ENCODE results near the gene CDC37. TPM values are rescaled to one million over a fixed set of nuclear protein-coding genes. Genes with fewer than 3 reads are reported as not detected.

Gene CDC37
- total RNA-seq, 1 experiment from 2014 or later, result 204 TPM

DNA sequence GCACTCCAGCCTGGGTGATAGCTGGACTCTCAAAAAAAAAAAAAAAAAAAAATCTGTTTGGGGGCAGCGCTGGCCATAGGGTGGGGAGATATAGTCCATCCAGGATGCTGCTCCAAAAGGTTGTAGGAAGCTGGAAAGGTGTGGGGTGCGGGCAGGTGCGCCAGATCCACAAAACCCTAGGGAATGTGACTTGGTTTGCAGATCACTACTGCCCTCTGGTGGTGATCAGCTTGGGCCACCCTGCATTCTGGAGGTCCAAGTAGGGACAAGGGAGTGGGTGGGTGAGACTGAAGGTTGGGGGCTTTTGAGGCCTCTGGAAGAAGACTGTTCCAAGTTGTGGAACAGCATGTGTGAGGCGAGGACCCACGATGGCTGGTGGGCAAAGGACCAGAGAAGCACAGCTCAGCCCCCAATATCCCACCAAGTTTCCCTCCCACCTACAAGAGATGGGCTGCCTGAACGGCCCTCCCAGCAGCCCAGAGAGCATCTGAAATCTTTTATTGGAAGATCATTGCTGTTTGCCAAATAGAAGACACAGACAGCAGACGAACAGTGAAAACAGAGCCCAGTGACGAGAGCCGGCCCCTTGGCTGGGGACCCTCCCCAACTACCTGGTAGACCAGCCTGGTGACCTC lies 12.6 kb downstream of the CDC37 start:
- POLR2A ChIA-PET, result interaction anchor here (0.9 to 1.2 kb wide), 2 partner anchors 121 to 131 kb away, joined by 3 to 5 read pairs; no protein-coding TSS in a partner anchor
- Mint-ChIP-seq H3K4me1 (peaks cover 5% of the 10 kb centered on the region; the same call in 1 of the 2 replicates), H3K4me3 (no peak overlapping the region), H3K27me3 (ENCODE audit: low read depth) (no peaks in the 10 kb centered on the region), H3K27ac (no peak overlapping the region), H3K36me3 (peaks cover 27% of the 10 kb centered on the region), H3K9me3 (no peaks in the 10 kb centered on the region)
- DNase-seq (ENCODE audit: low spot score) (peak; percentile 87), ATAC-seq (peak; percentile 71)
- CTCF ChIA-PET, result interaction anchor here (0.5 to 4.7 kb wide), 29 partner anchors 9 to 277 kb away, joined by 3 to 72 read pairs (median 5); partner anchors contain the start of genes CDC37, FDX2, ICAM1 and ICAM4
- TF ChIP-seq, protein P1, sequence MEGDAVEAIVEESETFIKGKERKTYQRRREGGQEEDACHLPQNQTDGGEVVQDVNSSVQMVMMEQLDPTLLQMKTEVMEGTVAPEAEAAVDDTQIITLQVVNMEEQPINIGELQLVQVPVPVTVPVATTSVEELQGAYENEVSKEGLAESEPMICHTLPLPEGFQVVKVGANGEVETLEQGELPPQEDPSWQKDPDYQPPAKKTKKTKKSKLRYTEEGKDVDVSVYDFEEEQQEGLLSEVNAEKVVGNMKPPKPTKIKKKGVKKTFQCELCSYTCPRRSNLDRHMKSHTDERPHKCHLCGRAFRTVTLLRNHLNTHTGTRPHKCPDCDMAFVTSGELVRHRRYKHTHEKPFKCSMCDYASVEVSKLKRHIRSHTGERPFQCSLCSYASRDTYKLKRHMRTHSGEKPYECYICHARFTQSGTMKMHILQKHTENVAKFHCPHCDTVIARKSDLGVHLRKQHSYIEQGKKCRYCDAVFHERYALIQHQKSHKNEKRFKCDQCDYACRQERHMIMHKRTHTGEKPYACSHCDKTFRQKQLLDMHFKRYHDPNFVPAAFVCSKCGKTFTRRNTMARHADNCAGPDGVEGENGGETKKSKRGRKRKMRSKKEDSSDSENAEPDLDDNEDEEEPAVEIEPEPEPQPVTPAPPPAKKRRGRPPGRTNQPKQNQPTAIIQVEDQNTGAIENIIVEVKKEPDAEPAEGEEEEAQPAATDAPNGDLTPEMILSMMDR (IDR thresholded peaks at IDR 0.05), result peak; percentile 85
- TF ChIP-seq, protein P2, sequence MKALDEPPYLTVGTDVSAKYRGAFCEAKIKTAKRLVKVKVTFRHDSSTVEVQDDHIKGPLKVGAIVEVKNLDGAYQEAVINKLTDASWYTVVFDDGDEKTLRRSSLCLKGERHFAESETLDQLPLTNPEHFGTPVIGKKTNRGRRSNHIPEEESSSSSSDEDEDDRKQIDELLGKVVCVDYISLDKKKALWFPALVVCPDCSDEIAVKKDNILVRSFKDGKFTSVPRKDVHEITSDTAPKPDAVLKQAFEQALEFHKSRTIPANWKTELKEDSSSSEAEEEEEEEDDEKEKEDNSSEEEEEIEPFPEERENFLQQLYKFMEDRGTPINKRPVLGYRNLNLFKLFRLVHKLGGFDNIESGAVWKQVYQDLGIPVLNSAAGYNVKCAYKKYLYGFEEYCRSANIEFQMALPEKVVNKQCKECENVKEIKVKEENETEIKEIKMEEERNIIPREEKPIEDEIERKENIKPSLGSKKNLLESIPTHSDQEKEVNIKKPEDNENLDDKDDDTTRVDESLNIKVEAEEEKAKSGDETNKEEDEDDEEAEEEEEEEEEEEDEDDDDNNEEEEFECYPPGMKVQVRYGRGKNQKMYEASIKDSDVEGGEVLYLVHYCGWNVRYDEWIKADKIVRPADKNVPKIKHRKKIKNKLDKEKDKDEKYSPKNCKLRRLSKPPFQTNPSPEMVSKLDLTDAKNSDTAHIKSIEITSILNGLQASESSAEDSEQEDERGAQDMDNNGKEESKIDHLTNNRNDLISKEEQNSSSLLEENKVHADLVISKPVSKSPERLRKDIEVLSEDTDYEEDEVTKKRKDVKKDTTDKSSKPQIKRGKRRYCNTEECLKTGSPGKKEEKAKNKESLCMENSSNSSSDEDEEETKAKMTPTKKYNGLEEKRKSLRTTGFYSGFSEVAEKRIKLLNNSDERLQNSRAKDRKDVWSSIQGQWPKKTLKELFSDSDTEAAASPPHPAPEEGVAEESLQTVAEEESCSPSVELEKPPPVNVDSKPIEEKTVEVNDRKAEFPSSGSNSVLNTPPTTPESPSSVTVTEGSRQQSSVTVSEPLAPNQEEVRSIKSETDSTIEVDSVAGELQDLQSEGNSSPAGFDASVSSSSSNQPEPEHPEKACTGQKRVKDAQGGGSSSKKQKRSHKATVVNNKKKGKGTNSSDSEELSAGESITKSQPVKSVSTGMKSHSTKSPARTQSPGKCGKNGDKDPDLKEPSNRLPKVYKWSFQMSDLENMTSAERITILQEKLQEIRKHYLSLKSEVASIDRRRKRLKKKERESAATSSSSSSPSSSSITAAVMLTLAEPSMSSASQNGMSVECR (CRISPR knock-in tag; IDR thresholded peaks at IDR 0.05; ENCODE audit: borderline replicate concordance), result no peak
- TF ChIP-seq, protein P3, sequence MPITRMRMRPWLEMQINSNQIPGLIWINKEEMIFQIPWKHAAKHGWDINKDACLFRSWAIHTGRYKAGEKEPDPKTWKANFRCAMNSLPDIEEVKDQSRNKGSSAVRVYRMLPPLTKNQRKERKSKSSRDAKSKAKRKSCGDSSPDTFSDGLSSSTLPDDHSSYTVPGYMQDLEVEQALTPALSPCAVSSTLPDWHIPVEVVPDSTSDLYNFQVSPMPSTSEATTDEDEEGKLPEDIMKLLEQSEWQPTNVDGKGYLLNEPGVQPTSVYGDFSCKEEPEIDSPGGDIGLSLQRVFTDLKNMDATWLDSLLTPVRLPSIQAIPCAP (CRISPR knock-in tag; IDR thresholded peaks at IDR 0.05), result no peak
- TF ChIP-seq, protein P4, sequence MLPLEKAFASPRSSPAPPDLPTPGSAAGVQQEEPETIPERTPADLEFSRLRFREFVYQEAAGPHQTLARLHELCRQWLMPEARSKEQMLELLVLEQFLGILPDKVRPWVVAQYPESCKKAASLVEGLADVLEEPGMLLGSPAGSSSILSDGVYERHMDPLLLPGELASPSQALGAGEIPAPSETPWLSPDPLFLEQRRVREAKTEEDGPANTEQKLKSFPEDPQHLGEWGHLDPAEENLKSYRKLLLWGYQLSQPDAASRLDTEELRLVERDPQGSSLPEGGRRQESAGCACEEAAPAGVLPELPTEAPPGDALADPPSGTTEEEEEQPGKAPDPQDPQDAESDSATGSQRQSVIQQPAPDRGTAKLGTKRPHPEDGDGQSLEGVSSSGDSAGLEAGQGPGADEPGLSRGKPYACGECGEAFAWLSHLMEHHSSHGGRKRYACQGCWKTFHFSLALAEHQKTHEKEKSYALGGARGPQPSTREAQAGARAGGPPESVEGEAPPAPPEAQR (CRISPR knock-in tag; IDR thresholded peaks at IDR 0.05), result no peak
- TF ChIP-seq ZNF121 (CRISPR knock-in tag; IDR thresholded peaks at IDR 0.05) (no peak), RELA (CRISPR knock-in tag; IDR thresholded peaks at IDR 0.05; ENCODE audit: borderline replicate concordance) (no peak)
- TF ChIP-seq, protein P5, sequence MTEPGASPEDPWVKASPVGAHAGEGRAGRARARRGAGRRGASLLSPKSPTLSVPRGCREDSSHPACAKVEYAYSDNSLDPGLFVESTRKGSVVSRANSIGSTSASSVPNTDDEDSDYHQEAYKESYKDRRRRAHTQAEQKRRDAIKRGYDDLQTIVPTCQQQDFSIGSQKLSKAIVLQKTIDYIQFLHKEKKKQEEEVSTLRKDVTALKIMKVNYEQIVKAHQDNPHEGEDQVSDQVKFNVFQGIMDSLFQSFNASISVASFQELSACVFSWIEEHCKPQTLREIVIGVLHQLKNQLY (CRISPR knock-in tag; IDR thresholded peaks at IDR 0.05), result no peak
- TF ChIP-seq, protein P6, sequence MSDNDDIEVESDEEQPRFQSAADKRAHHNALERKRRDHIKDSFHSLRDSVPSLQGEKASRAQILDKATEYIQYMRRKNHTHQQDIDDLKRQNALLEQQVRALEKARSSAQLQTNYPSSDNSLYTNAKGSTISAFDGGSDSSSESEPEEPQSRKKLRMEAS (CRISPR knock-in tag; IDR thresholded peaks at IDR 0.05), result no peak

DNA sequence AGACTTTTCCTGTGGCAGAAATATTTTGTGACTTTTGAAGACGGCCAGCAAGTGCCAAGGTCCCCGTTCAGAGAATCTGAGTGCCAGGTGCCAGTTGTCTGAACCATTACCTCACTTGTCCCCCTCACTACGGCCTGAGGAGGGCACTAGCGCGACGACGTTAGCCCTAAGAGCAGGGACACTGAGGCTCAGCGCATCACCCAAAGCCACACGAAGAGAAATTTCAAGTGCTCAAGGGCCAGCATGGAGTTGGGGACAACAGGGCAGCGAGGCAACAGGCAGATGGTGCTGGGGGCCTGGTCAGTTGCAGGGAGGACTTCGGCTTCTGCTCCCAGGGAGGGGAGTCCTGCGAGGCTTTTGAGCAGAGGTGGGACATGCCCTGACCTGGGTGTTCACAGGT lies 13.5 kb downstream of the CDC37 start:
- peaks cover 21% of the 10 kb centered on the region for H3K36me3 Mint-ChIP-seq
- no peak overlapping the region for H3K4me3 Mint-ChIP-seq
- H3K4me1 Mint-ChIP-seq, result peaks cover 5% of the 10 kb centered on the region; the same call in 1 of the 2 replicates
- 0 out of 2 replicates have a peak, but pooled peaks have one; percentile 6 for TF ChIP-seq NFE2L1 (CRISPR knock-in tag; IDR thresholded peaks at IDR 0.05)
- TF ChIP-seq SP1 (CRISPR knock-in tag; conservative IDR thresholded peaks at IDR 0.05), result no peak
- POLR2A ChIA-PET, result interaction anchor here (1.2 kb wide), 1 partner anchor 130 kb away, joined by 5 read pairs; no protein-coding TSS in a partner anchor
- DNase-seq (ENCODE audit: low spot score) (no peak), ATAC-seq (peak; percentile 13; the same call in 1 of the 2 replicates)
- CTCF ChIA-PET, result interaction anchor here (0.6 to 7.0 kb wide), 13 partner anchors 12 to 254 kb away, joined by 3 to 163 read pairs (median 14); partner anchors contain the start of genes CDC37, FDX2, ICAM1 and ICAM4
- H3K27me3 Mint-ChIP-seq (ENCODE audit: low read depth), result no peaks in the 10 kb centered on the region; the same call in 1 of the 2 replicates
- H3K9me3 Mint-ChIP-seq, result no peaks in the 10 kb centered on the region
- no peak overlapping the region for H3K27ac Mint-ChIP-seq
